Stomach (tissue), 9 donors: ENCODE results near the gene CDH18. TPM values are rescaled to one million over a fixed set of nuclear protein-coding genes. Genes with fewer than 3 reads are reported as not detected.

Source experiments
- DNase-seq, 2 donors: peaks; one replicate each; pipeline versions ENCODE4 v3.0.0 to v3.0.0-alpha.2; 2013 to 2019
- H3K27ac ChIP-seq, 5 donors: fragments of 200-600 bp in 4 of 5; sonication (generic) in 4 of 5; one replicate each; pipeline ENCODE4 v1.5.1; 2013 to 2019; ENCODE audit warnings: mild to moderate bottlenecking in 1 of 5, moderate library complexity in 1 of 5
- H3K27me3 ChIP-seq, 3 donors: fragments of 200-600 bp; sonication (generic); one replicate each; pipeline ENCODE4 v1.5.1; 2017 to 2019; ENCODE audit warnings: mixed run types in 1 of 3
- H3K36me3 ChIP-seq, 4 donors: fragments of 200-600 bp; sonication (generic); 1 replicate in 3 of 4; 2 replicates in 1 of 4; pipeline ENCODE4 v1.5.1; 2016 to 2019
- H3K4me1 ChIP-seq, 4 donors: fragments of 200-600 bp; sonication (generic); one replicate each; pipeline ENCODE4 v1.5.1; 2016 to 2019
- H3K4me3 ChIP-seq, 4 donors: fragments of 200-600 bp; sonication (generic) in 3 of 4; one replicate each; pipeline ENCODE4 v1.5.1; 2016 to 2019; ENCODE audit warnings: mild to moderate bottlenecking in 1 of 4
- H3K9me3 ChIP-seq, 4 donors: fragments of 200-600 bp; sonication (generic); one replicate each; pipeline ENCODE4 v1.5.1; 2016 to 2019
- EP300 ChIP-seq: sonication (generic); formaldehyde crosslinking; IDR thresholded peaks from one replicate; pipeline ENCODE4 v1.6.1; 2017; ENCODE audit warnings: antibody characterized with exemption
- POLR2A ChIP-seq, 4 donors: fragments of 450-650 bp; IDR thresholded peaks; one replicate each; pipeline ENCODE4 v1.6.1; 2016; ENCODE audit warnings: antibody characterized with exemption in 4 of 4, control low read depth in 2 of 4, mild to moderate bottlenecking in 1 of 4, moderate library complexity in 1 of 4
- POLR2AphosphoS5 ChIP-seq, 3 donors: sonication (generic); formaldehyde crosslinking; IDR thresholded peaks; one replicate each; pipeline ENCODE4 v1.6.1; 2016; ENCODE audit warnings: antibody characterized with exemption in 3 of 3
- WGBS, 5 donors: extraction: QIAGEN DNeasy Blood & Tissue Kit in 3 of 5; methylation state at CpG; one replicate each; pipeline versions ENCODE4 v1.1.5 to v1.1.7; 2013 to 2018; 5-methylcytosine and 5-hydroxymethylcytosine counted together
- intact Hi-C: fragments of 100-400 bp; cut with DNase I; formaldehyde crosslinking; loops from one replicate; pipeline ENCODE4 v1.15.1; 2023; ENCODE audit warnings: low total_unique reads
- polyA plus RNA-seq, 3 donors: library from polyadenylated mRNA; stranded (reverse); fragments of 200-250 nt; gene quantifications; one replicate each; pipeline ENCODE4 v1.2.3, GENCODE V29; 2013
- total RNA-seq, 5 donors: library from RNA; depleted of rRNA; stranded (reverse); fragments of >200 nt; gene quantifications; one replicate each; pipeline versions ENCODE4 v1.1.0 to v1.2.3, GENCODE V29; 2014 to 2016
- TF ChIP-seq, protein P1 (sequence below), 7 experiments: fragments of 450-650 bp in 4 of 7; fragments of 200-600 bp in 3 of 7; sonication (generic) in 3 of 7; IDR thresholded peaks; one replicate each; pipeline ENCODE4 v1.5.1; 2016 to 2019; ENCODE audit warnings: antibody characterized with exemption in 7 of 7, control low read depth in 2 of 7, mild to moderate bottlenecking in 1 of 7
- donor health status: healthy with polysubstance abuse.
- donor health status: Bipolar disorder and iron deficiency.
- donor health status: healthy.

Gene CDH18
- total and polyA plus RNA-seq, 8 donors, result 0.05 to 0.92 TPM; not detected in 6

DNA sequence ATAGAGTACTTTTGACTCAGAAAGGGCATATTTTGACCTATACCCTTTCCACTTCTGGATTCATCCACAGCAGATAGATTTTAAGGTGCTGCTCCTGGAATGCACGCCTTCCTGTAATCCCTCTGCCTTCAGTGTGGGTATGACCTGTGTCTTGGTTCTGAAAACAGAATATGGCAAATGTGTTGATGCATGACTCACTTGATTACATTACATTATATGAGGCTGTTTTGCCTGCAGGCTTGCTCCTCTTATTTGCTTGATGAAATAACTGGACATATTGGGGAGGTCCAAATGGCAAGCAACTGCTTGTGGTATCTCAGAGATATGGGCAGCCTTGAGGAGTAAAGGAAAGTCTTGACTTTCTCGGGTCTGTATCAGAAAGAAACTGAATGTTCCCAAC lies 468.6 kb downstream of the CDH18 start:
- intact Hi-C loops, result no loop called here
- Histone ChIP-seq H3K27me3 (no peaks in the 10 kb centered on the region), H3K36me3 (no peaks in the 10 kb centered on the region), H3K9me3 (no peaks in the 10 kb centered on the region), H3K27ac (no peak overlapping the region), H3K4me1 (no peaks in the 10 kb centered on the region), H3K4me3 (no peak overlapping the region)
- WGBS, 5 donors, result 51 to 70% (median 58%) methylated on average over 2 of the region's 2 CpGs
- TF ChIP-seq EP300 (no peak), POLR2A (IDR thresholded peaks at IDR 0.05) (no peak), POLR2AphosphoS5 (IDR thresholded peaks at IDR 0.05) (no peak)
- TF ChIP-seq, protein P1, sequence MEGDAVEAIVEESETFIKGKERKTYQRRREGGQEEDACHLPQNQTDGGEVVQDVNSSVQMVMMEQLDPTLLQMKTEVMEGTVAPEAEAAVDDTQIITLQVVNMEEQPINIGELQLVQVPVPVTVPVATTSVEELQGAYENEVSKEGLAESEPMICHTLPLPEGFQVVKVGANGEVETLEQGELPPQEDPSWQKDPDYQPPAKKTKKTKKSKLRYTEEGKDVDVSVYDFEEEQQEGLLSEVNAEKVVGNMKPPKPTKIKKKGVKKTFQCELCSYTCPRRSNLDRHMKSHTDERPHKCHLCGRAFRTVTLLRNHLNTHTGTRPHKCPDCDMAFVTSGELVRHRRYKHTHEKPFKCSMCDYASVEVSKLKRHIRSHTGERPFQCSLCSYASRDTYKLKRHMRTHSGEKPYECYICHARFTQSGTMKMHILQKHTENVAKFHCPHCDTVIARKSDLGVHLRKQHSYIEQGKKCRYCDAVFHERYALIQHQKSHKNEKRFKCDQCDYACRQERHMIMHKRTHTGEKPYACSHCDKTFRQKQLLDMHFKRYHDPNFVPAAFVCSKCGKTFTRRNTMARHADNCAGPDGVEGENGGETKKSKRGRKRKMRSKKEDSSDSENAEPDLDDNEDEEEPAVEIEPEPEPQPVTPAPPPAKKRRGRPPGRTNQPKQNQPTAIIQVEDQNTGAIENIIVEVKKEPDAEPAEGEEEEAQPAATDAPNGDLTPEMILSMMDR (IDR thresholded peaks at IDR 0.05), result no peak
- DNase-seq, result no peak

DNA sequence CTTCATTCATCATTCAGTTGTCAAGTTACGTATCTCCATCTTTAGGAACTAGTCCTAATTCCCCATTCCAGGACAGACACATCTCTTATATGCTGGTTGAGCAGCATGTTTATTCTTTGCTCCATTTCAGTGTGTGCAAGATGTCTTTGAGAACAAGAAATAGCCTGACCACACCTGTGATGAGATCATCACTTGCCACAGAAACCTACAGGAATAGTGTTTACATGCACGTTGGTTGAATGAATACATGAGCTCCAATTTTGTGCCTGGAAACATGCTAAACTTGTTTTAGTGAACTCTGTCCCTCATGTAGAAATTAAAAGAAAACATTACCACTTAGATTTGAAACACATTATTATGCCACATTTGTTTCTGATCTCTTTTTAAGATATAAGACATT lies 489.1 kb downstream of the CDH18 start:
- H3K27ac ChIP-seq, result no peak overlapping the region
- H3K4me1 ChIP-seq, result no peaks in the 10 kb centered on the region
- peak in 1 of 2 donors; percentile 6 for DNase-seq
- no peaks in the 10 kb centered on the region for H3K9me3 ChIP-seq
- intact Hi-C loops, result no loop called here
- 43 to 53% (median 47%) methylated on average over 2 of the region's 2 CpGs for WGBS, 5 donors
- no peaks in the 10 kb centered on the region for H3K36me3 ChIP-seq
- H3K4me3 ChIP-seq, result no peak overlapping the region
- H3K27me3 ChIP-seq, result no peaks in the 10 kb centered on the region
- no peak for TF ChIP-seq POLR2A (IDR thresholded peaks at IDR 0.05)
- TF ChIP-seq, protein P1 (IDR thresholded peaks at IDR 0.05), result no peak
- no peak for TF ChIP-seq POLR2AphosphoS5 (IDR thresholded peaks at IDR 0.05)
- no peak for TF ChIP-seq EP300

DNA sequence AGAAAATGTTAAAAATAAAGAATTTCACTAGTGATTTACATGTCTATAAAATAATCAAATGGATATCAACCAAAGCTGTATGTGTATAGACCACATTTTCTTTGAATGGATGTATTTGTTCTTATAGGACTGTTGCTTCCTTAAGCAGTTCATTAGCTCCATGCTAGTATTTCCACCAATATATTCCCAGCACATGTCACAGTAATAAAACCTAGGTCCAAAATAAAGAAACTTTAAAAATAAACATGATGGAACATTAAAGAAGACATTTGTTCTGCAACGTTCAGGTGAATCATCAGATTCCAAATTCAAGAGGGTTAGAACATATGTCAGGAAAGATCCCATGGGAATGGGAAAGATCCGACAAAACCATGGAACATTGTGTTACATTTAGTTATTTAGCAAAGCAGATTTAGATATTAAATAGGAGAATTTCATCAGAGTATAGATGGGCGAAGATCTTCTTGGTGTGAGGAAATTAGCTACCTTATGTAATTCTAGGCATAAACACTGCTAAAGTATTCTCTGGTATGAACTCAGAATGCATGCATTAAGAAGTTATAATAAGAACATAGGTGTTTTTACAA lies 490.7 kb downstream of the CDH18 start:
- H3K36me3 ChIP-seq, result no peaks in the 10 kb centered on the region
- H3K27me3 ChIP-seq, result no peaks in the 10 kb centered on the region
- DNase-seq, result no peak
- no peak overlapping the region for H3K4me3 ChIP-seq
- no peaks in the 10 kb centered on the region for H3K9me3 ChIP-seq
- no peaks in the 10 kb centered on the region for H3K4me1 ChIP-seq
- TF ChIP-seq POLR2A (IDR thresholded peaks at IDR 0.05) (no peak), EP300 (no peak)
- intact Hi-C loops, result no loop called here
- no peak overlapping the region for H3K27ac ChIP-seq
- WGBS, 5 donors, result 68 to 84% (median 77%) methylated on average over 3 of the region's 3 CpGs

DNA sequence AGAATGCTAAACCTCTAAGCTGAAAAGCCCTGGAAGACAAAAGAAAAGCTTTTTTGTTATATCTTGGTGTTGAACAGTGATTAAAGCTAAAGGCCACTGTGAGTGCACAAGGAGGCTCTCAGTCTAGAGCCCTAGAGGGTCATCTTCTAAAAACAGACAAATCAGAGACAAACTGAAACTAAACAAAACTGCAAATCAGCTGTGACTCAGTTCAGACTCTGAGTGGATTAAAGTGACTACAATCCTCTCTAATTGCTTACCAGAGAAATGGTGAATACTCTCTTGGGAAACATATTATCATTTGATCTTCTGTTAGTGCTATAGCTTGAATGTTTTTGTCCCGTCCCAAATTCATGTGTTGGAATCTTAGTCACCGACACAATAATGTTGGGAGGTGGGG lies 491.9 kb downstream of the CDH18 start:
- intact Hi-C loops, result no loop called here
- no peaks in the 10 kb centered on the region for H3K36me3 ChIP-seq

DNA sequence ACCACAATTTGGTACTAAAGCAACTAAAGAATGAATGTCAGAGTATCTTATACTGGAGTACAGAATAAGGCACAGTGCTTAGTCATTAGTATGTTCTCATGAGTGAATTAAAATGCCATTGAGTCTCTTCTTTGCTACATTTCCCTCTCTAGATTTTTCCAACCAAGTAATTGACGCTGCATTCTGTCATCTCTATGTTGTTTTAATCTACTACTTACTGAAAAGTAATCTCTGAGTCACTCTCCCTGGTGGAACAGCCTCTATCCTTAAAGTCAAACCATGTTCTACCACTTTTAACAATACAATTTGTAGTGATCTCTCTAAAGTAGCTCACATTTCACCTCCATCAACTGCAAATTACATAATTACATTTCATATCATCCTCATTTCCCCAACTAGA lies 495.1 kb downstream of the CDH18 start:
- no peak for TF ChIP-seq POLR2A (IDR thresholded peaks at IDR 0.05)
- no peak for TF ChIP-seq POLR2AphosphoS5 (IDR thresholded peaks at IDR 0.05)
- TF ChIP-seq, protein P1 (IDR thresholded peaks at IDR 0.05), result no peak
- TF ChIP-seq EP300, result no peak
- Histone ChIP-seq H3K27me3 (no peaks in the 10 kb centered on the region), H3K4me1 (no peaks in the 10 kb centered on the region), H3K27ac (no peak overlapping the region), H3K9me3 (no peaks in the 10 kb centered on the region), H3K36me3 (no peaks in the 10 kb centered on the region), H3K4me3 (no peak overlapping the region)
- intact Hi-C loops, result no loop called here
- DNase-seq, result no peak
- WGBS, 5 donors, result 63 to 81% (median 79%) methylated on average over 1 of the region's 1 CpG

More for the DNA sequence above, 491.9 kb downstream of the CDH18 start:
- WGBS, 5 donors, result 80 to 93% (median 90%) methylated on average over 2 of the region's 2 CpGs
- H3K4me1 ChIP-seq, result no peaks in the 10 kb centered on the region
- no peak for DNase-seq
- TF ChIP-seq POLR2AphosphoS5 (IDR thresholded peaks at IDR 0.05) (no peak), EP300 (no peak)
- no peaks in the 10 kb centered on the region for H3K27me3 ChIP-seq
- no peak overlapping the region for H3K27ac ChIP-seq
- no peaks in the 10 kb centered on the region for H3K9me3 ChIP-seq
- no peak overlapping the region for H3K4me3 ChIP-seq
